Heart right ventricle (tissue), 16 donors: Measurements from ENCODE around the gene TBRG1. TPM values are rescaled to one million over a fixed set of nuclear protein-coding genes. Genes with fewer than 3 reads are reported as not detected.

Source experiments
- ATAC-seq, 8 donors: fragments of 200-7000 bp; cut with Tn5 transposase; one replicate each; pipeline ENCODE4 v1.9.1; 2020; ENCODE audit warnings: mild to moderate bottlenecking in 8 of 8, moderate library complexity in 8 of 8, moderate number of reproducible peaks in 1 of 8
- DNase-seq, 2 donors: peaks; one replicate each; pipeline ENCODE4 v3.0.0-alpha.2; 2020
- H3K27ac ChIP-seq, 10 donors: fragments of 200-600 bp; sonication (generic) in 2 of 10; one replicate each; pipeline versions ENCODE4 v1.5.0 to v1.8.0; 2020 to 2022; ENCODE audit warnings: mild to moderate bottlenecking in 3 of 10
- H3K27me3 ChIP-seq, 7 donors: fragments of 200-600 bp; one replicate each; pipeline ENCODE4 v1.8.0; 2021 to 2022; ENCODE audit warnings: mild to moderate bottlenecking in 2 of 7
- H3K36me3 ChIP-seq, 9 donors: fragments of 200-600 bp; sonication (generic) in 1 of 9; one replicate each; pipeline versions ENCODE4 v1.5.0 to v1.8.0; 2020 to 2022; ENCODE audit warnings: mild to moderate bottlenecking in 2 of 9
- H3K4me1 ChIP-seq, 9 donors: fragments of 200-600 bp; sonication (generic) in 1 of 9; one replicate each; pipeline versions ENCODE4 v1.5.0 to v1.8.0; 2020 to 2022; ENCODE audit warnings: mild to moderate bottlenecking in 4 of 9
- H3K4me3 ChIP-seq, 10 donors: fragments of 200-600 bp; sonication (generic) in 2 of 10; one replicate each; pipeline versions ENCODE4 v1.5.0 to v1.8.0; 2020 to 2022; ENCODE audit warnings: mild to moderate bottlenecking in 7 of 10, moderate library complexity in 2 of 10
- H3K9me3 ChIP-seq, 11 donors: fragments of 200-600 bp in 10 of 11; sonication (generic) in 2 of 11; one replicate each; pipeline versions ENCODE4 v1.5.0 to v1.8.0; 2013 to 2022; ENCODE audit warnings: mild to moderate bottlenecking in 2 of 11, control low read depth in 1 of 11, moderate library complexity in 1 of 11
- CTCF ChIP-seq, 9 donors: fragments of 200-600 bp; sonication (generic) in 2 of 9; IDR thresholded peaks; one replicate each; pipeline versions ENCODE4 v1.5.0 to v1.8.0; 2021 to 2022; ENCODE audit warnings: antibody characterized with exemption in 9 of 9, mild to moderate bottlenecking in 5 of 9, moderate library complexity in 1 of 9
- WGBS, 2 donors: extraction: QIAGEN DNeasy Blood & Tissue Kit; methylation state at CpG; one replicate each; pipeline ENCODE4 v1.1.7; 2013; ENCODE audit warnings: inconsistent platforms in 1 of 2; 5-methylcytosine and 5-hydroxymethylcytosine counted together
- intact Hi-C, 10 donors: fragments of 100-400 bp; cut with DNase I; formaldehyde crosslinking; loops; one replicate each; pipeline versions ENCODE4 v1.11.1 to v1.14.2; 2022
- polyA plus RNA-seq, 2 donors: library from polyadenylated mRNA; stranded (reverse); fragments of 200-250 nt; gene quantifications; one replicate each; pipeline ENCODE4 v1.2.3, GENCODE V29; 2013
- total RNA-seq, 10 donors: library from RNA; stranded (reverse); fragmentation: NEBNext Ultra II Directional in 3 of 10; extraction: Animal tissue kit (Norgen Biotek cat#: 25700) in 3 of 10; gene quantifications; one replicate each; pipeline versions ENCODE4 v1.2.1 to v1.2.4, GENCODE V29; 2021 to 2023
- donor health status: Arrhythmogenic right ventricular cardiomyopathy.
- donor health status: ischemic (EF 13 %, LVEDD 7.1; RV severe dilation, severe dysfunction).
- donor health status: healthy with polysubstance abuse.
- donor health status: DM: no; HTN: yes; CAD: no.
- donor health status: DM: no; HTN: no; CAD: no.
- donor health status: ischemic (EF 25% LVEDD 6.9; RV normal size, moderate dysfunction).
- donor health status: ischemic (EF 25% LVEDD 5.7; RV mildly dilated, moderate dysfunction).
- donor health status: healthy.
- donor health status: DM: yes; HTN: yes; CAD: no.
- donor health status: Ischemic cardiomyopathy.
- donor health status: ischemic (EF 35%, LVEDD 5.7; RV mildly dilated, moderate dysfunction).
- donor health status: nonischemic (EF 11% LVEDD 7.7; RV severe dilation, severe dysfunction).
- donor health status: DM: yes; HTN: yes; CAD: no.
- donor health status: PGD.
- donor health status: ischemic (EF 29% LVEDD 5.4; RV normal size, mild dysfunction).
- donor health status: nonischemic (EF 23%, LVEDD 6.1; RV moderate dilation, normal function).

TBRG1 gene
- total and polyA plus RNA-seq, 12 donors, result 16.4 to 21.5 (median 19.2) TPM

- H3K9me3 ChIP-seq, result peaks cover 0 to 5% (median 0%) of the 10 kb centered on the region in 11 donors
- WGBS, 2 donors, result 19 to 25% methylated on average over 2 of the region's 2 CpGs
- peaks cover 3 to 44% (median 27%) of the 10 kb centered on the region in 9 donors for H3K4me1 ChIP-seq
- ATAC-seq (peak in 6 of 8 donors; percentile 30 to 55 (median 43)), DNase-seq (peak in 1 of 2 donors; percentile 66)
- no peaks in the 10 kb centered on the region for H3K36me3 ChIP-seq
- H3K27ac ChIP-seq, result peak overlapping the region in 9 of 10 donors; percentile 5 to 67 (median 51)
- TF ChIP-seq CTCF (IDR thresholded peaks at IDR 0.05), result no peak
- H3K27me3 ChIP-seq, result no peaks in the 10 kb centered on the region
- intact Hi-C loops, result loop anchor here in 2 of 10 donors (2.0 to 5.0 kb wide), 2 partner anchors 46 to 48 kb away; no protein-coding TSS in a partner anchor
- no peak overlapping the region for H3K4me3 ChIP-seq
These were observed 53.7 kb downstream of the TBRG1 start for GRCh38 chr11:124676386-124676785.

- H3K36me3 ChIP-seq, result peaks cover 0 to 14% (median 0%) of the 10 kb centered on the region in 9 donors
- DNase-seq (no peak), ATAC-seq (no peak)
- H3K4me1 ChIP-seq, result peaks cover 2 to 34% (median 18%) of the 10 kb centered on the region in 9 donors
- intact Hi-C loops, result loop anchor here in 1 of 10 donors (5.0 kb wide), 1 partner anchor 44 kb away; no protein-coding TSS in a partner anchor
- H3K4me3 ChIP-seq, result no peak overlapping the region
- no peaks in the 10 kb centered on the region for H3K27me3 ChIP-seq
- WGBS, 2 donors, result 85 to 90% methylated on average over 5 of the region's 5 CpGs
- H3K27ac ChIP-seq, result no peak overlapping the region
- TF ChIP-seq CTCF (IDR thresholded peaks at IDR 0.05), result no peak
- peaks cover 0 to 26% (median 11%) of the 10 kb centered on the region in 11 donors for H3K9me3 ChIP-seq
These were observed 55.8 kb downstream of the TBRG1 start for GRCh38 chr11:124678416-124678815.

GRCh38 chr11:124681421-124681820 lies 58.8 kb downstream of the TBRG1 start:
- no peak for DNase-seq
- no peak overlapping the region for H3K27ac ChIP-seq
- H3K9me3 ChIP-seq, result peaks cover 0 to 32% (median 12%) of the 10 kb centered on the region in 11 donors
- peaks cover 0 to 11% (median 2%) of the 10 kb centered on the region in 9 donors for H3K4me1 ChIP-seq
- no peak overlapping the region for H3K4me3 ChIP-seq
- 94 to 95% methylated on average over 2 of the region's 2 CpGs for WGBS, 2 donors
- H3K36me3 ChIP-seq, result peaks cover 0 to 17% (median 0%) of the 10 kb centered on the region in 9 donors
- TF ChIP-seq CTCF (IDR thresholded peaks at IDR 0.05), result no peak
- no peak for ATAC-seq
- intact Hi-C loops, result loop anchor here in 1 of 10 donors (5.0 kb wide), 1 partner anchor 41 kb away; no protein-coding TSS in a partner anchor
- H3K27me3 ChIP-seq, result no peaks in the 10 kb centered on the region

- Histone ChIP-seq H3K4me3 (no peak overlapping the region), H3K4me1 (peaks cover 0 to 1% (median 0%) of the 10 kb centered on the region in 9 donors), H3K27ac (no peak overlapping the region), H3K27me3 (no peaks in the 10 kb centered on the region), H3K9me3 (peaks cover 0 to 32% (median 12%) of the 10 kb centered on the region in 11 donors), H3K36me3 (peaks cover 0 to 17% (median 0%) of the 10 kb centered on the region in 9 donors)
- intact Hi-C loops, result loop anchor here in 1 of 10 donors (5.0 kb wide), 1 partner anchor 40 kb away; no protein-coding TSS in a partner anchor
- WGBS, 2 donors, result 99 to 100% methylated on average over 1 of the region's 1 CpG
- TF ChIP-seq CTCF (IDR thresholded peaks at IDR 0.05), result no peak
- no peak for DNase-seq
- ATAC-seq, result no peak
These were observed 59.8 kb downstream of the TBRG1 start for GRCh38 chr11:124682443-124682842.

Other genes with a start within 250 kb of the TBRG1 start
- not detected for gene OR8B2, start 238.4 kb upstream of the TBRG1 start, total RNA-seq
- not detected for gene OR8B2, start 238.4 kb upstream of the TBRG1 start, polyA plus RNA-seq
- not detected for gene OR8B3, start 223.8 kb upstream of the TBRG1 start, total RNA-seq
- gene OR8B3, start 223.8 kb upstream of the TBRG1 start, polyA plus RNA-seq, result not detected
- gene OR8B4, start 198.0 kb upstream of the TBRG1 start, total RNA-seq, result not detected
- not detected for gene OR8B4, start 198.0 kb upstream of the TBRG1 start, polyA plus RNA-seq
- not detected for gene OR8B8, start 177.2 kb upstream of the TBRG1 start, total RNA-seq
- not detected for gene OR8B8, start 177.2 kb upstream of the TBRG1 start, polyA plus RNA-seq
- not detected for gene OR8B12, start 79.2 kb upstream of the TBRG1 start, total RNA-seq
- not detected for gene OR8B12, start 79.2 kb upstream of the TBRG1 start, polyA plus RNA-seq
- gene OR8A1, start 52.9 kb upstream of the TBRG1 start, total RNA-seq, result not detected
- not detected for gene OR8A1, start 52.9 kb upstream of the TBRG1 start, polyA plus RNA-seq
- not detected for gene PANX3, start 11.4 kb upstream of the TBRG1 start, total RNA-seq
- not detected for gene PANX3, start 11.4 kb upstream of the TBRG1 start, polyA plus RNA-seq
- 10 to 100 TPM; 67.0 to 92.9 (median 74.3) TPM for gene SIAE, start 50.9 kb downstream of the TBRG1 start, total RNA-seq
- 10 to 100 TPM; 17.9 to 78.0 TPM for gene SIAE, start 50.9 kb downstream of the TBRG1 start, polyA plus RNA-seq
- 1 to 10 TPM in 9 of 10 donors, under 1 TPM in 1; 0.62 to 4.9 (median 2.0) TPM for gene SPA17, start 51.0 kb downstream of the TBRG1 start, total RNA-seq
- gene SPA17, start 51.0 kb downstream of the TBRG1 start, polyA plus RNA-seq, result 1 to 10 TPM; 4.4 to 4.8 TPM
- gene NRGN, start 117.1 kb downstream of the TBRG1 start, total RNA-seq, result 1 to 10 TPM; 1.5 to 7.8 (median 4.1) TPM
- gene NRGN, start 117.1 kb downstream of the TBRG1 start, polyA plus RNA-seq, result 10 to 100 TPM in 1 of 2 donors, 1 to 10 TPM in 1; 7.3 to 26.0 TPM
- 1 to 10 TPM in 5 of 10 donors, under 1 TPM in 5; 0.72 to 2.2 (median 1.1) TPM for gene VSIG2, start 129.4 kb downstream of the TBRG1 start, total RNA-seq
- gene VSIG2, start 129.4 kb downstream of the TBRG1 start, polyA plus RNA-seq, result 1 to 10 TPM in 1 of 2 donors, under 1 TPM in 1; 0.55 to 2.3 TPM
- gene ESAM, start 139.4 kb downstream of the TBRG1 start, total RNA-seq, result 10 to 100 TPM; 25.3 to 66.4 (median 44.8) TPM
- gene ESAM, start 139.4 kb downstream of the TBRG1 start, polyA plus RNA-seq, result 10 to 100 TPM; 47.2 to 88.1 TPM
- 1 to 10 TPM; 2.4 to 4.6 (median 3.1) TPM for gene MSANTD2, start 177.5 kb downstream of the TBRG1 start, total RNA-seq
- 10 to 100 TPM in 1 of 2 donors, 1 to 10 TPM in 1; 3.5 to 15.9 TPM for gene MSANTD2, start 177.5 kb downstream of the TBRG1 start, polyA plus RNA-seq
- gene ROBO3, start 242.6 kb downstream of the TBRG1 start, total RNA-seq, result 1 to 10 TPM; 1.5 to 7.8 (median 3.6) TPM
- gene ROBO3, start 242.6 kb downstream of the TBRG1 start, polyA plus RNA-seq, result 10 to 100 TPM in 1 of 2 donors, 1 to 10 TPM in 1; 4.9 to 19.8 TPM